Erythroblast (primary cell): ENCODE data around the gene NPHP4.

Experiments used
- GATA1 ChIP-seq: IDR thresholded peaks from 2 replicates; pipeline ENCODE4 v1.6.1; 2011; ENCODE audit warnings: low read depth, mild to moderate bottlenecking, control low read depth, low read length, moderate library complexity
- POLR2A ChIP-seq: IDR thresholded peaks from 2 replicates; pipeline ENCODE4 v1.6.1; 2011; ENCODE audit warnings: mild to moderate bottlenecking, low read length

DNA sequence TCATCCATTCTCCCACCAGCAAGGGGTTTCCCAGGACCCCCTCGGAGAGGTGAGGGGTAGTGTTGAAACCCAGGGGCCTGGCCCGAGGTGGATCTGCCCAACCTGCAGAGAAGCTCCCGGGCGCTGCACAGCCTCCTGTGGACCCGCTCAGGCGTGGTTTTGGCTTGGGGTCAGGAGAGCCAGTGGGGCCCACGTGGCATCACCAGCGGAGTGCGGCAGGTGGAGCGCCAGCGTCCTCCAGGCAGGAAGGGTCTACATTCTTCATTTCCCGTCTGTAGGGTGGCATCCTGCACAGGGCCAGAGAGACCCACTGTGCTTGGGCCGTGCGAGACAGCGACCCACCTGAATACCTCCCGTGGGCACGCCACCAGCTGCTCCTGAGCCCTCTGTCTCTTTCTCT, 135.2 kb downstream of the NPHP4 start:
- TF ChIP-seq POLR2A (no peak), GATA1 (no peak)
